Measurements from ENCODE around the gene CDKN2AIP.

The CDKN2AIP gene

GRCh38 chr4:183407635-183408464 is 36.6 kb upstream of the CDKN2AIP start:
- no peak for DNase-seq
- Mint-ChIP-seq H3K4me3 (peak overlapping the region; percentile 80), H3K27me3 (no peaks in the 10 kb centered on the region), H3K36me3 (ENCODE audit: low read depth) (no peaks in the 10 kb centered on the region), H3K4me1 (peaks cover 11% of the 10 kb centered on the region), H3K9me3 (no peaks in the 10 kb centered on the region), H3K27ac (peak overlapping the region; percentile 85)
- ATAC-seq = no peak

GRCh38 chr4:183408796-183409195 is 35.6 kb upstream of the CDKN2AIP start:
- DNase-seq = no peak
- Mint-ChIP-seq H3K9me3 (no peaks in the 10 kb centered on the region), H3K27ac (no peak overlapping the region), H3K27me3 (no peaks in the 10 kb centered on the region), H3K4me3 (no peak overlapping the region), H3K36me3 (ENCODE audit: low read depth) (no peaks in the 10 kb centered on the region), H3K4me1 (peaks cover 6% of the 10 kb centered on the region)
- no peak for ATAC-seq

DNA sequence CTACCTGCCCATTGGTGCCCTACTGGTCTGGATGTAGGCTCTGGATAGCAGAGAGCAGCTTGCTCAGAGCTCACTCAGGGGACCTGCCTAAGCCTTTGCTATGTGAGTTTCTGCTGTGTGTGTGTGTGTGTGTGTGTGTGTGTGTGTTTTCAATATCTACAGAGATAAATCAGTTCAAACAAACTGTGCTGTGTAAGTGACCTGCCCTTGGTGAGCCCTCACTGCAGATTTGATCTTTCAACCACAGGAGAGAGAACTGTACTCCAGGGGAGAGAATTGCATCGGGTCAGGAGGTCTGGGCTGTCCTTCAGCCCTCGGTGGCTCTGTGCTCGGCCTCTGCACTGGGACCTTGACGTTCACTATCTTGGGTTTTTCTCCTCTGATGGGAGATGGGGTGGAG is 35.0 kb upstream of the CDKN2AIP start:
- no peak overlapping the region for H3K27ac Mint-ChIP-seq
- H3K9me3 Mint-ChIP-seq = no peaks in the 10 kb centered on the region
- H3K36me3 Mint-ChIP-seq (ENCODE audit: low read depth) = no peaks in the 10 kb centered on the region
- no peaks in the 10 kb centered on the region for H3K27me3 Mint-ChIP-seq
- H3K4me1 Mint-ChIP-seq = peaks cover 6% of the 10 kb centered on the region
- ATAC-seq = no peak
- no peak overlapping the region for H3K4me3 Mint-ChIP-seq
- DNase-seq = no peak

DNA sequence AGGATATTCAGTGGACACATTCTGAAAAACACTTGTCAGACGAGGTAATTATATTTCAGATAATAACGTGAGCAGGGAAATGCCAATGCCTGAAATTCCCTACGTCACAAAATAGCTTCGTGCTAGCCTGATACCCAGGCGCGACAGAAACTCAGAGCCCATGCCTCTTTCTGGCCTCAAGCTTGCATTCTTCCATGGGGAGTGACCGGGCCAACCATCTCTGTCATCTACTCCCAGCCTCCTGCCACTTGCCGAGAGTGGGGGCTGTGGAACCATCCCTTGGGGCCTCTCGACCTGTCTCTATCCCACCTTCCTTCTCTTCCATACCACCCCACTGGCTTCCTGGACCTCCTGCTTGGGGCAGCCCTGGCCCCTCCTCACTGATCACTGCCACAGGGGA is 34.5 kb upstream of the CDKN2AIP start:
- no peaks in the 10 kb centered on the region for H3K27me3 Mint-ChIP-seq
- no peak for DNase-seq
- H3K27ac Mint-ChIP-seq = no peak overlapping the region
- H3K9me3 Mint-ChIP-seq = no peaks in the 10 kb centered on the region
- H3K4me3 Mint-ChIP-seq = no peak overlapping the region
- H3K4me1 Mint-ChIP-seq = peaks cover 6% of the 10 kb centered on the region
- ATAC-seq = no peak
- no peaks in the 10 kb centered on the region for H3K36me3 Mint-ChIP-seq (ENCODE audit: low read depth)

GRCh38 chr4:183411291-183411861 is 33.1 kb upstream of the CDKN2AIP start:
- no peaks in the 10 kb centered on the region for H3K36me3 Mint-ChIP-seq (ENCODE audit: low read depth)
- H3K27me3 Mint-ChIP-seq = no peaks in the 10 kb centered on the region
- H3K27ac Mint-ChIP-seq = no peak overlapping the region
- H3K4me1 Mint-ChIP-seq = peaks cover 6% of the 10 kb centered on the region
- H3K4me3 Mint-ChIP-seq = no peak overlapping the region
- DNase-seq = no peak
- no peak for ATAC-seq
- H3K9me3 Mint-ChIP-seq = no peaks in the 10 kb centered on the region

DNA sequence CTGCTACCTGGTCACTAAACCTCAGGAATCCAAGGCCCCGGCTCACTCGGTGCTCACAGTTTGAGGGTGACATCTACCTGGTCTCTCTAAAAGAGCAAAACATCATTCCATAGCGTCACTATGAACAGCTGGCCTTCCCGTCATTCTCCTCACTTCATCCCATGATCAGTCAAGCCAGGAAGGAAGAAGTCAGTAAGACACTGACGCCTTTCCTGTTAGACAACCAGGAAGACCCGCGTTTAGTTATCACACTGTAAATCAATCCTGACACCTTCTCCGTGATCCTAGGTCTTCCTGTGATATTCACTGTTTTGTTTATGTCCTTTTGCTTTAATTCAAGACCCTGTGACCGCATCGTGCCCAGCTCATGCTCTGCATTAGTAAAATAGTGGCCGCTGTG is 31.6 kb upstream of the CDKN2AIP start:
- no peak for DNase-seq
- ATAC-seq = no peak
- no peaks in the 10 kb centered on the region for H3K27me3 Mint-ChIP-seq
- no peak overlapping the region for H3K27ac Mint-ChIP-seq
- no peaks in the 10 kb centered on the region for H3K36me3 Mint-ChIP-seq (ENCODE audit: low read depth)
- H3K4me1 Mint-ChIP-seq = peaks cover 2% of the 10 kb centered on the region
- no peaks in the 10 kb centered on the region for H3K9me3 Mint-ChIP-seq
- no peak overlapping the region for H3K4me3 Mint-ChIP-seq

- Mint-ChIP-seq H3K4me1 (no peaks in the 10 kb centered on the region), H3K27me3 (no peaks in the 10 kb centered on the region), H3K36me3 (ENCODE audit: low read depth) (no peaks in the 10 kb centered on the region), H3K27ac (no peak overlapping the region), H3K9me3 (no peaks in the 10 kb centered on the region), H3K4me3 (no peak overlapping the region)
- ATAC-seq (no peak), DNase-seq (no peak)
These were observed 30.9 kb upstream of the CDKN2AIP start for GRCh38 chr4:183413234-183414200.

DNA sequence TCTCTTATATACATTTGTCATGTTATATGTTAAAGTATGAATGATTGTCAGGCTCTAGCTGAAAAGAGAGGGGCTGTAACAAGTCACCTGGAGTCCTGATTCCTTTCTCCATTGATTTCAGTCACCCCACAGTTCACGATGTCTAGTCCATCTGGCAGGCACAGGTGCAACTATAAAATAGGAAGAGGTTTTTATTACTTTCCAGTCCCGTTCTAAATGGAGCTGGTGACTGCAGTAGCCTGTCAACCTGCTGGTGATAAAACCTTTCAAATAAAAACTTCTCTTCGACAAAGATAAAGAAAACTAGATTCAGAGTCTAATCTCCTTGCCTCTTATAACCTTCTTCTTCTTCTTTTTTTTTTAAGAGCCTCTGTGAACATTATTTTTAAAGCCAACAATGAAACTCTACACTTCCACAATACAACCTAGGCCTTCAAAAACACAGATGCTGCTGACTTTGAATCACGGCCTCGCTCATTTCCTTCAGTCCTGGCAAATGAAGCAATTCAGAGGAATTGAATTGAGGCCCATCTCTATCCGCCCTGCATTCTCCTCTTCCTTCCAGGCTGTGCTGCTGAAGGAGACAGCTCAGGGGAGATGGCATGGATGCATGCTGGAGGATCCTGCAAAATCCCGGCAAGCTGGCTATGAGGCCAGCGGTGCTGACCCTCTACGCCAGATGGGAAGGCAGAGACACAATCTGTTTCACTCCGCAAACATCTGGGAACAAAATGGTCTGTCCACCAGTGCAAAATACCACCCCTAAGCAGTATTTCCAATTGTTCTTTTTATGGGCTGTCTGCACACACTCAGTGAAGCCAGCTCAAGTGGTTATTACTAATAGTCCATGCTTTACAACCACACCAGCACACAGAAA is 27.3 kb upstream of the CDKN2AIP start:
- Mint-ChIP-seq H3K36me3 (ENCODE audit: low read depth) (no peaks in the 10 kb centered on the region), H3K27ac (no peak overlapping the region), H3K9me3 (no peaks in the 10 kb centered on the region), H3K4me1 (no peaks in the 10 kb centered on the region), H3K27me3 (no peaks in the 10 kb centered on the region), H3K4me3 (no peak overlapping the region)
- DNase-seq (no peak), ATAC-seq (no peak)

DNA sequence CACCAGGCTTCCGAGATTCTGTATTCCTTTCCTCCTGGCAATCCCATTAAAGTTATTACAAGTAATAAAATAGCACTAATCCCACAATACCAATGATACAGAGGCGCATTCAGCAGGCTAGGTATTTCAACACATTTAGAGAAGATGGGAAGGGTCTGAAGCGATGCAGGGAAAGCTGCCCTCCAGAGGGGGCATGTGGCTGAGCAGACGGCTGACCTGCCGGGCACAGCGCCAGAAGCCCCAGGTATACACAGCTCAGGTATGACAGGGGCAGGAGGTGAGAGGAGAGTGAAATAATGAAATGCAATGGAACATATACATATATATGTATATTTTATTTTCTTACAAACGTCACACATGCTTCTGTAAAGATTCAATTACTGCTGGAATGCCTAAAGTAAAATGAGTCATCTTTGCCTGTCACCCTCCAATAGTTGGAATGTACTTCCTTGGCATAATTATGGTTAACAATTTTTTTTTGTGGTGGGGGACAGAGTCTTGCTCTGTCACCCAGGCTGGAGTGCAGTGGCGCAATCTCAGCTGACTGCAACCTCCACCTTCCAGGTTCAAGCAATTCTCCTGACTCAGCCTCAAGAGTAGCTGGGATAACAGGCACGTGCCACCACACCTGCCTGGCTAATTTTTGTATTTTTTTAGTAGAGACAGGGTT is 21.3 kb upstream of the CDKN2AIP start:
- Mint-ChIP-seq H3K27me3 (no peaks in the 10 kb centered on the region), H3K9me3 (no peaks in the 10 kb centered on the region), H3K4me1 (peaks cover 6% of the 10 kb centered on the region), H3K27ac (no peak overlapping the region), H3K36me3 (ENCODE audit: low read depth) (no peaks in the 10 kb centered on the region), H3K4me3 (no peak overlapping the region)
- DNase-seq = no peak
- ATAC-seq = no peak

GRCh38 chr4:183424109-183424744 is 20.2 kb upstream of the CDKN2AIP start:
- Mint-ChIP-seq H3K4me3 (no peak overlapping the region), H3K36me3 (ENCODE audit: low read depth) (no peaks in the 10 kb centered on the region), H3K27ac (no peak overlapping the region), H3K9me3 (no peaks in the 10 kb centered on the region), H3K27me3 (no peaks in the 10 kb centered on the region), H3K4me1 (peaks cover 6% of the 10 kb centered on the region)
- DNase-seq = no peak
- ATAC-seq = no peak

DNA sequence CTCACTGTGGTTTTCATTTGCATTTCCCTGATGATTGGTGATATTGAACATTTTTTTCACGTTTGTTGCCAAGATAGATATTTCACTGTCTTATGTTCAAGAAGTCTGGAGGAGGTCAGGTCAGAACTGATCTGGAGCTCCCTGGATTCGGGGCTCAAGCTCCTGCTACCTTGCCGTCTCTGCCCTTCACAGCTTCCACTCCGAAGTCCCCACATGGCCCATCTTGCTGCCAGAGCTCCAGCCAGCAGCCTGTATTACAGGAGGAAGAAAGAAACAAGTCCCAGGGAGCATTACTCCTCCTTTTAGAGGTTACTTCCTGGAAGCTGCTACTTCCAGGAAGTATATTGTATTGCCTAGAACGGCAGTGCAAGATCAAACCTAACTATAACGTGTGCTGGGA is 17.9 kb upstream of the CDKN2AIP start:
- Mint-ChIP-seq H3K36me3 (ENCODE audit: low read depth) (no peaks in the 10 kb centered on the region), H3K4me3 (no peak overlapping the region), H3K9me3 (no peaks in the 10 kb centered on the region), H3K4me1 (peaks cover 19% of the 10 kb centered on the region), H3K27ac (no peak overlapping the region), H3K27me3 (no peaks in the 10 kb centered on the region)
- DNase-seq (no peak), ATAC-seq (no peak)

DNA sequence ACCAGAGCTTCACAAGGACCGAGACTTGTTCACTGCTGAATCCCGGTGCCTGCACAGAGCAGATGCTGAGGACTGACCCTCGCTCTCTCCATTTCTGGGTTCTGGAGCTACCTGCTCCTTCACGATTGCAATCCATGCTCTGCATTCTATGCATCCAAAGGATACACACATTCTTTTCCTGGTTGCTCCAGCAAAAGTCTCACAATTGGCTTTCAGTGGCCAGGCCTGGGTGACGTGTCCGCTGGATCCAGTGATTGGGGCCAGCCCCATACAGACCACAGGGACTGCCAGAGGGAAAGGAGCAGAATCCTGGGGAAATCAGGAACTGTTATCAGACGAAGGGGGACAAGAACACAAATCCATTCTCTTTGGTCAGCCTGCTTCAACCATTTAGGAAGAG is 14.9 kb upstream of the CDKN2AIP start:
- no peak for DNase-seq
- H3K4me3 Mint-ChIP-seq = no peak overlapping the region
- ATAC-seq = no peak
- no peak overlapping the region for H3K27ac Mint-ChIP-seq
- no peaks in the 10 kb centered on the region for H3K27me3 Mint-ChIP-seq
- no peaks in the 10 kb centered on the region for H3K36me3 Mint-ChIP-seq (ENCODE audit: low read depth)
- peaks cover 27% of the 10 kb centered on the region for H3K4me1 Mint-ChIP-seq
- no peaks in the 10 kb centered on the region for H3K9me3 Mint-ChIP-seq

DNA sequence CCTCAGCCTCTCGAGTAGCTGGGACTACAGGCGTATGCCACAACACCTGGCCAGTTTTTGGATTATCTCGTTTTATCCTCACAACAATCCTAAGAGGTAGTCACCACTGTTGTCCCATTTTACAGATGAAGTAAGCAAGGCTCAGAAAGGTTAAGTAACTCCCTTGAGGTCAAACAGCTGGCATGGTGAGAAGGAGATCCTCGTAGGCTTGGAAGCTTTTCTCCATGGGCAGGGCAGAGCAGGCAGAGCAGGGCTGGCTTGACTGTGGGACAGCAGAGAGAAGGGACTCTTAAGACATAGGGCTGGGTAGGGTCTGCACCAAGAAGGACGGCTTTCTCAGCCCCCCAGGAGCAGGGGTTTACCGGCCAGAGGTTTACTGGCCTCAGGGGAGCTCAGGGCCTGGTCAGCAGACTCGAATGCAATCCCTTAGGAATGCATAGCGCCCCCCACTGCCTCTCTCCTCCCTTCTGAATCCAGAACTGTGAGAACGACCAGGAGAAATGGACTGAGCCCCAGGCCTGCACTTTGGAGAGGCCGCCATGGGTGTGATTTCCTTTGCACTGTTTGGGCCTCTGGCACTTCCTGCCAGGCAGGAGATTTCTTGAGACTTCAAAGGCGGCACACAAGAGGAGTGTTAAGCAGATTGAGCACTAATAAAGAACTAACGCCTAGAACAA is 14.0 kb upstream of the CDKN2AIP start:
- Mint-ChIP-seq H3K4me3 (no peak overlapping the region), H3K4me1 (peaks cover 30% of the 10 kb centered on the region), H3K27me3 (no peaks in the 10 kb centered on the region), H3K9me3 (no peaks in the 10 kb centered on the region), H3K27ac (peak overlapping the region; percentile 82), H3K36me3 (ENCODE audit: low read depth) (no peaks in the 10 kb centered on the region)
- DNase-seq (peak; percentile 11), ATAC-seq (no peak)
